GM21423 (cell line): Measurements from ENCODE around the gene PANK4.

Experiments
- ATAC-seq: cut with Tn5 transposase; IDR thresholded peaks from one replicate; pipeline ENCODE4 v1.9.1; 2021; ENCODE audit warnings: mild to moderate bottlenecking, moderate library complexity; ENCODE audit not compliant: unreplicated experiment

The PANK4 gene

DNA sequence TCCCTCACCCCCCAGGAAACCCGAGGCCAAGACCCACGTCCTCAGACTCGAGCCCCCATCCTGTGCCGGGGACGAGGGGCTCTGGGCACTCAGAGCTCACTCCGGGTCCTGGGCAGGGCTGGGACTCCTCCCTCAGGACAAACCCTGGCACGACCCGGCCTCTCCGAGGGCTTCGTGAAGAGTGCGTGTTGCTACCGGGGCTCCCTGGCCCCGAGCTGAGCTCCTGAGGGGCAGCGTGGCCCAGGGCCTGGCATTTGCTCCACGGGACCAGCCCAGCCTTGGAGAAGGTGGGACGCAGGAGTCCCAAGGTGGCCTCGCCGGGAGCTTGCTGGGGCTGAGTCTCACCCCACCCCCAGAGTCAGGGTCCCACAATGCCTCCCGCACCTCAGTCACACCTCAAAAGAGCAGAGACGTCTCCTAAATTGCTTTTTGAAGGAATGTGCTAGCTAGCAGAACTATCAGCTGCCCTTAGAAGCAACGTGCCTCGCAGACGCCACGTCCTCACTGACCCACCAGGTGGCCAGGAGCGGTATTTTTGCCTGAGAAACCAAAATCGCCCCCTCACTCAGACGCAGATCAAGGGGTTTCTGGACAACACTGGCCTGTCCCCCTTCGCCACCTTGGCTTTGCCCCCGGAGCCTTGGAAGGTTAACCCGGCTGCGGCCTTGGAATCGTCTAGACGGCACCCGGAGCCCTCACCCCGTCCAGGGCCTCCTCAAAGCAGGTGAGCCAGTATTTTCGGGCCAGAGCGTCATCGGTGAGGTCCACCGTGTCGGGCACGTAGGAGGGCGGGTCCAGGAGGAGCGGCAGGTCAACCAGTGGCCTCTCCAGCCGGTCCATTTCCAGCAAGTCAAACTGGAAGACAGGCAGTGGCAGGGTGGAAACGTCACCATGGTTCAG, 11.3 kb downstream of the PANK4 start:
- no peak for ATAC-seq

DNA sequence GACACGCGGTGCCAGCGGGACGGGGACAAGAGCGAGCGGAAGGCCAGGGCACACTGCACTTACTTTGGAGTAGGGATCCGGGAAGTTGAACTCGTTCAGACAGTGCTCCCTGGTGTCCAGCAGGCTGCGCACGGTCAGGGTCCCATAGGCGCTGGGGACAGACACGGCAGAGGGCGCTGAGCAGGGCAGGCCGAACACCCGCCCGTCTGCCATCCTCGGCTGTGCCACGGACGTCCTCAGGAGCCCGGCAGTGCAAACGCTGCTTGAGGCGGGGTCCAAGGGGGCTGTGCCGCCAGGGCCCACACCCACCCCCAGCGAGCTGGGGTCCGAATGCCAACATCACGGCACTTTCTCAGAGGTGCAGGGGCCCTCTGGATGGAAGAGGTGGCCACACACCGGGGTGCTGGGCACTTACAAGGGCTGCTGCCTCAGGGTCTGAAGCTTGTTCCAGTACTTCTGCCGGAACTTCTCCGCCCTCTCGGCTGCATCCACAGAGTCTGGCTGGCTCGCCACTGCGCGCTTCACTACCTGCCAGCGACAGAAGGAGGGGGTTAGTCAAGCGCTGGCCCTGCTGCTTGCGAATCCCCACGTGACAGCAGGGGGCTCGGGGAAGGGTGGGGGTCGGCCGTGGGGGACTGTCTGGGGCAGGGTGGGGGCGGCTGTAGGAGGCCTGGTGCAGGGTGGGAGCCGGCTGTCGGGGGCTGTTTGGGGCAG, 12.3 kb downstream of the PANK4 start:
- no peak for ATAC-seq

DNA sequence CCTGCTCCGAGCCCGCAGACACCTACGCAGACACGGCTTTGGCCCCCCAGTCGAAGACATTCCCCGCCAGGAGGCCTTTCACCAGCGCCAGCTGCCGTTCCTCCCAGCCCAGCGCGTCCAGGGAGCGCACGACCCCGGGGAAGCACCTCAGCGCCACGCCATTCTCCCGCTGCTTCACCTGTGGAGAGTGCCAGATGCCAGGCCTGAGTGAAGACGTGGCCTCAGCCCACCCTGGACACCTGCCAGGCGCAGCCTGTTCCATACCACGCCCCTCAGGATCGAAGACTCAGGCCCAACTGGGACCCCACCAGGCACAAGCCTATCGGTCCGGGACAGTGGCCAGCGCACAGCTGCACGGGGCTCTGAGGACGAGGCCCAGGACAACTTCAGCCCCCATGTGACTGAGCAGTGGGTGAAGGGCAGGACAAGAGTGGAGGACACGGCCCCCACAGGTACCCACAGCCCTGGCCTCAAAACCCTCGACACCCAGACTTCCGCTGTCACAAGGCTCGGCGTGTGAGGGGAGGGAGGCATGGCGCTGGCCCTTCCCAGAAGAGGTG, 13.5 kb downstream of the PANK4 start:
- ATAC-seq: no peak

DNA sequence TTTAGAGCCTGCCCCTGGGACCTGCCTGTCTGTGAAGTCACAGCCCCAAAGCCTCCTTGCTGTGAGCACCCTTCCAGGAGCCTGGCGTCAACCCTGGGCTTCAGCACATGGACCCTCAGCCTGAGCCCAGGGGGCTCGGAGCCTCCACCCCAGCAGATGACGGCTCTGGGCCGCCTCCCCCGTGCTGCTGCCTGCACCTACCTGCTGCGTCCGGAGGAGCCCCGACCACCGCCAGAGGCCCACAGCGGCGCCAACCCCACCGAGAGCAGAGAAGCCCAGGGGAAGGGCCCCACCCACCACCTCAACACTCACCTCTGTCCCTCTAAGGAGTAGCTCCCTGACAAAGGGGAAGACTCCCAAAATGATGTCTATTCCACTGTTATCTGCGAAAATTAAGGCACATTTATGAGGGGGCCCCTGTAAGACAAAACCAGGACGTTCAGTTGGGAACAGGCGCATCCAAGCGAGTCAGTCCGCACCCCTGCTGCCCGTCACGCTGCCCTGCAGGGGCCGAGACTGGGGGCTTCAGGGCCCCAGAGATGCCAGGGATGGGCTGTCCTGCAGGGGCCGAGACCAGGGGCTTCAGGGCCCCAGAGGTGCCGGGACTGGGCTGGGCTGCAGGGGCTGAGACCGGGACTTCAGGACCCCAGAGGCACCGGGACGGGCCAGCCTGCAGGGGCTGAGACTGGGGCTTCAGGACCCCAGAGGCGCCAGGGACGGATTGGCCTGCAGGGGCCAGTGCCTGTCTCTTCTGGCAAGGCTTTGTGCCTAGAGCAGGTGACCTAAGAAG, 15.8 kb downstream of the PANK4 start:
- ATAC-seq: no peak

DNA sequence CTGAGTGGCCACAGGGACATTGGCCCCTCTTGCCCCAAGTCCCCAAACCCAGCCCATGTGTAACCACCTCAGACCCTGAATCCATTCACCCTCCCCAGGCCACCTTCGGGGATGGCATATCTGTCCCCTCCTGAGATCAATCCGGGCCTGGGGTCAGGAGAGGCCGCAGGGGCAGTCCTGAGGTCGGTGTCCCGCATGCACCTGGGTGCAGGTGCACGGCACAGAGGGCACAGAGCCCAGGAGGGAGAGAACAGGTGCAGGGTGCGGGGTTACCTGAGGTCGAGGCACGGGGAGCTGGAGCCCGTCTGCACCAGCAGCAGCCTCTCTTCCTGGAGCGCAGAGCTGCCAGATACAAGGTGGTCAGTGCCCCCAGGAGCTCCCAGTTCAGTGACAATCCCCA, 16.8 kb downstream of the PANK4 start:
- no peak for ATAC-seq

DNA sequence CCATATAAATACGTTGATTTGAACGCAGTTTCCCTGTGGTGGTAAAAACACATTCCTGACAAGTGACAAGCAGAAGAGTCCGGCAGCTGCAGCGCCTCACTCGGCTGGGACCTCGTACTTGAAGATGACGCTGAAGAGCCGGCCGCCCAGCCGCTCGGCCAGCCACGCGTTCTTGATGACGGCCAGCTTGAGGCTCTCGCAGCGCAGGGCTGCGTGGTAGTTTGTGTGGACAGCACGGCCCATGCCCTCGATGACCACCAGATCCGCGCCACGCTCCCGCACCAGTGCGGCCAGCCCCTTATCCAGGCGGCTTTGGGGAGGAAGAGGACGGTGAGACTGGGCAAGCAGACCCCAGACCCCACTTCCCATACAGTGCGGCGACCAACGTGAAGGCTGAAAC, 17.6 kb downstream of the PANK4 start:
- no peak for ATAC-seq

DNA sequence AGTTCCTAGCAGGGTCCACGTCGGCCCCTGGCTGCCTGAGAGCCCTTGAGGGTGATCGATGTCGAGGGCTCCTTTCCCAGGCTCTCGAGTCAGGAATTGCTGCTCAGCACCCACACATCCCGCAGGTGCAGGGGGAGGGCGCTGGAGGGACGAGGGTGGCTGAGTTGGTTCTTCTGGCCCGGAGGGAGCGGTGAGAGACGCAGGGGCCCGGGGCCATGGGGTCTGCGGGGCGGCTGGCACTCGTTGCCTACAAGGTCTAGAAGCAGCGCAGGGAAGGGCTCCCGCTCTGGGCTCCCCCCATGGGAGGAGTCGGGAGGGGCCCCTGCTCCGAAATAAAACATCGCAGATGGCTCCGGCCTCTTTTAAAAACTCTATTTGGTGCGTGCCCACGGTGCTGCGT, 18.2 kb downstream of the PANK4 start:
- no peak for ATAC-seq

DNA sequence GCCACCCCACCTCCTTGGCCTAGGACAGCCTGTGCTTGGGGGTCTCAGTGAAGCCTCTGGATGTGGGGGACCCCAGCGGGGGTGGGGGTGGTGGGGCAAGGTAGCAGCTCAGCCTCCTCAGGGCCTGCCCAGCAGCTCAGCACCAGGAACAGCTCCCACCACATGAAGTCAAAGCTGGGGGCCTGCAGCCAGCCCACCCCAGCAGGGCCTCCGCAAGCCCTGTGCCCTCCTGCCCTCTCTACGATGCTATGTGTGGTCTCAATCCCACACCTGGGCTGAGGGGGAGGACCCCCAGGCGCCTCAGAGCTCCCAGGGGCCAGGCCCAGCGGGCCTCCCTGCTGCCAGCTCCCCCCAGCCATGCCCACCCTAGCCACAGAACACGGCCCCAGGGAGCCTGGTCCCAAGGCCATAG, 18.6 kb downstream of the PANK4 start:
- no peak for ATAC-seq

DNA sequence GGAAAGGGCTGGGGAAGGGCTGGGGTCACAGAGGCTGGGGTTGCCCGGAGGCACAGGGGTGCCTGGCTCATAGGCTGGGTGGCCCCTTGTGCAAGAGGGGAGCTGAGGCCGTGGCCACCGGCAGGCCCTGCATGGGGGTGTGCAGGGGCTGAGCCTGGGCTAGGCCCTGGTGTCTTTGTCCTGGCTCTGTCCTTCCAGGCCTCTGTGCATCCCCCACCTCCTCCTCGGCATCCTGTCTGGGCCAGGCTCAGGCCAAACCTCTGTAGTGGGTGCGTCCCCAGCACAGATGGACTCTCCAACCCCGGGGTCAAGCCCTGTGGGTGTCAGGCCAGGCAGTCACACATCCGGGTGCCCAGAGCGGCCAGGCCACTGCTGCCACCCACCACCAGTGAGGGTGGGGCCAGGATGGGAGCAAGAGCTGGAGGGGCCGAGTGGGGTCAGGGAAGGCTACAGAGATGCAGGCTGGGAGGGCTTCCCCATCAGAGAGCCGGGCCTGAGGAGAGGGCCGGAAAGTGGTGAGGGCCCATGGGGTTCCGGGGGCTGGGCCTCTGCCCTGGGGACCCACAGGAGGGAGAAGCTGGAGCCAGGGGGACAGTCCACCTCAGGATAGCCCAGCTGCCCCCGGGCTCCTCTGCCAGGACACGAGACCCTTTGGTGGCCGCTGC, 19.4 kb downstream of the PANK4 start:
- no peak for ATAC-seq

DNA sequence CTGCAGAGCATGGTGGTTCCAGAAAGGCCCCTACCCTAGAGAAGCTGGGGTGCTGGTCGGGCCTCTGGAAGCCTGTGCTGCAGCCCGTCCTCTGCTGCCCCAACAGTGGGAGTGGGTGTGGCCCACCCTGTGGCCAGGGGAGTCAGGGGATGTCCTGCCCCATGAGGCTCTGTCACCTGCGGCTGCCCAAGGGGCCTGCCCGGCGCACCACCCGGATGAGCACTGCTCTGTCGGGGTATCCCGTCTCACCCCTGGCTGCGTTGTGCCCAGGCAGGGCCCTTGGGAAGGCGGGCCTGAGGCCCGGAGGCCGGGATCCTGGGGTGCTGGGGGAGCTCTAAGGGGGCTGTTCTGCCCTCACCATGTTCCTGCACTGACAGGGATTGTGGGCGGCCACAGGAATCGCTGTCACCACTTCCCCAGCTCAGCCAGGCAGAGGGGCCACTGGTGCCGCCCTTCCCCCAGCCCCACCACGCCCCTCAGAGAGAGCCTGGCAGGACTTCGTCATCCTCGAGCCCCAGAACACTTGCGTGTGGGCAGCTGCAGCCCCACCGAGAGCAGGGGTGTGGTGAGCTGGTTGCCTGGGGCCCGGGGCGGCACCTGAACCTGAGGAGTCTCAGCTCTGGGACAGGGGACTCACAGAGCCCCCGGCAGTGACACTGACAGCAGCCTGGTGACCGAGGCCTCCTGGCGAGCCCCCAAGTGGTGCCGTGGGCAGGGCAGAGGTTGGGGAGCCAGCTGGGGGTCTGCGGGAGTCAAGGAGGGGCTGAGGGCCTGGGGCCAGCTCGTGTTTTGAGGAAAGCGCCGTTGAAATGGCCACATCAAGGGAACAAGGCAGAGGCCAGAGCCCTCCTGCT, 20.2 kb downstream of the PANK4 start:
- no peak for ATAC-seq

DNA sequence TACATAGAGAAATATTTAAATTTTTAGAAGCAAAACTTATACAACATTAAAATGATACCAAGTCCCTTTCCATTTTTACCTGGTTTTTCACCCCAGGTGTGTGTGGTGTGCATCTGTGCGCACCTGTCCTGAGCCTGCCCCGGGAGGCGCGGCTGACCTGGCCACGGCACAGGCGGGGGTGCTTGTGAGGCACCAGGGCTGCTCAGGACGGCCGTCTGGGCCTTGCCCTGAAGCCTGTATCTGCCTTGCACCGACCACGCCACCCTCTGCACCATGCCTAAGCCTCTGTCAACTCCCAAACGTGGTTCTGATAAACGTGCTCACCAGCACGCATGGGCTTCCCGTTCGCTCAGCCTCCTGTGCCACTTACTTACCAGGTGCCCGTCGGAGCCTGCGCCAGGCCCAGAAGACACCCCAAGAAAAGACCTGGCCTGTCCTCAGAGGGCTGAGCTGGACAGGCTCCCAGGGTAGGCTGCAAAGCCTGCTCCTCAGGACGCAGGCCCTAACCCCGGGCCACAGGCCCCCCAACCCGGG, 20.9 kb downstream of the PANK4 start:
- no peak for ATAC-seq

DNA sequence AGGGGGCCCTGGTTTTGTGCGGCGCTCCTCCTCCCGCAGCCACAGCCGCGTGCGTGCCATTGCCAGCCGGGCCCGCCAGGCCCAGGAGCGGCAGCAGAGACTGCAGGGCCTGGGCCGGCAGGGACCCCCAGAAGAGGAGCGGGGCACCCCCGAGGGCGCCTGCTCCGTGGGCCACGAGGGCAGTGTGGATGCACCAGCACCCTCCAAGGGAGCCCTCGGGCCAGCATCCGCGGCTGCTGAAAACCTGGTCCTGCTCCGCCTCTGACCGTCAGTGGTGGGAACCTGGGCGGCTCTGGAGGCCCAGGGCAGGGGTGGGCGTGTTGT, 21.5 kb downstream of the PANK4 start:
- ATAC-seq: no peak

DNA sequence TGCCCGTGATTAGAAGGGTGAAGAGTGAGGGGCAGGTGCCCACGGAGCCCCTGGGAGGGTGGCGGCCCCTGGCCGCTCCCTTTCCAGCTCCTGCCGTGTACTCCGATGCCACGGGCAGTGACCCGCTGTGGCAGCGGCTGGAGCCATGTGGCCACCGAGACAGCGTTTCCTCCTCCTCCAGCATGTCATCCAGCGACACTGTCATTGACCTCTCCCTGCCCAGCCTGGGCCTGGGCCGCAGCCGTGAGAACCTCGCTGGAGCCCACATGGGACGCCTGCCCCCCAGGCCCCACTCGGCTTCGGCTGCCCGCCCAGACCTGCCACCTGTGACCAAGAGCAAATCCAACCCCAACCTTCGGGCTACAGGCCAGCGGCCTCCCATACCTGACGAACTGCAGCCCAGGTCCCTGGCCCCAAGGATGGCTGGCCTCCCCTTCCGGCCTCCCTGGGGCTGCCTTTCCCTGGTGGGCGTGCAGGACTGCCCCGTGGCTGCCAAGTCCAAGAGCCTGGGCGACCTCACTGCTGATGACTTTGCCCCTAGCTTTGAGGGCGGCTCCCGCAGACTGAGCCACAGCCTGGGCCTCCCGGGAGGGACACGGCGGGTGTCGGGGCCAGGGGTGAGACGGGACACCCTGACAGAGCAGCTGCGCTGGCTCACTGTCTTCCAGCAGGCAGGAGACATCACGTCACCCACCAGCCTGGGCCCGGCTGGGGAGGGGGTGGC, 22.0 kb downstream of the PANK4 start:
- ATAC-seq: no peak

DNA sequence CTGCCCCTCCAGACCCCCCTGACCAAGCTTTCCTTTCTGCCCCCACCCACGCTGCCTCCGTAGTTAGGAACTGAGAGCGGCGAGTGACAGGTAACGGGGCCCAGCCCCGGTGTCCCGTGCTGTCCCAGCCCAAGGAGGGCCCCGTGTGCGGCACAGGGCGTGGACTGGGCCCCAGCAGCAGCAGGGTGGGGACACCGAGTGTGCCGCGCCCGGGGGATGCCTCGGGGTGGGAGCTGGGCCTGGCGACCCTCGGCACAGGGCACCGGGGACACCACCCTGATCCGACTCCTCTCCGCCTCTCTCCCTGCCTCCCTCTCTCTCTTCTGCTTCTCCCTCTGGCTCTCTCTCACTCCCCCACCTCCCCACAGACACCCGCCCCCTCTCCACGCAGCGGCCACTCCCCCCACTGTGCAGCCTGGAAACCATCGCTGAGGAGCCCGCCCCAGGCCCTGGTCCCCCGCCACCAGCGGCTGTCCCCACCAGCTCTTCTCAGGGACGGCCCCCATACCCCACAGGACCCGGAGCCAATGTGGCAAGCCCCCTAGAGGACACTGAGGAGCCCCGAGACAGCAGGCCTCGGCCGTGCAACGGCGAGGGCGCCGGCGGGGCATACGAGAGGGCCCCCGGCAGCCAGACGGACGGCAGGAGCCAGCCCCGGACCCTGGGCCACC, 22.7 kb downstream of the PANK4 start:
- ATAC-seq: no peak

DNA sequence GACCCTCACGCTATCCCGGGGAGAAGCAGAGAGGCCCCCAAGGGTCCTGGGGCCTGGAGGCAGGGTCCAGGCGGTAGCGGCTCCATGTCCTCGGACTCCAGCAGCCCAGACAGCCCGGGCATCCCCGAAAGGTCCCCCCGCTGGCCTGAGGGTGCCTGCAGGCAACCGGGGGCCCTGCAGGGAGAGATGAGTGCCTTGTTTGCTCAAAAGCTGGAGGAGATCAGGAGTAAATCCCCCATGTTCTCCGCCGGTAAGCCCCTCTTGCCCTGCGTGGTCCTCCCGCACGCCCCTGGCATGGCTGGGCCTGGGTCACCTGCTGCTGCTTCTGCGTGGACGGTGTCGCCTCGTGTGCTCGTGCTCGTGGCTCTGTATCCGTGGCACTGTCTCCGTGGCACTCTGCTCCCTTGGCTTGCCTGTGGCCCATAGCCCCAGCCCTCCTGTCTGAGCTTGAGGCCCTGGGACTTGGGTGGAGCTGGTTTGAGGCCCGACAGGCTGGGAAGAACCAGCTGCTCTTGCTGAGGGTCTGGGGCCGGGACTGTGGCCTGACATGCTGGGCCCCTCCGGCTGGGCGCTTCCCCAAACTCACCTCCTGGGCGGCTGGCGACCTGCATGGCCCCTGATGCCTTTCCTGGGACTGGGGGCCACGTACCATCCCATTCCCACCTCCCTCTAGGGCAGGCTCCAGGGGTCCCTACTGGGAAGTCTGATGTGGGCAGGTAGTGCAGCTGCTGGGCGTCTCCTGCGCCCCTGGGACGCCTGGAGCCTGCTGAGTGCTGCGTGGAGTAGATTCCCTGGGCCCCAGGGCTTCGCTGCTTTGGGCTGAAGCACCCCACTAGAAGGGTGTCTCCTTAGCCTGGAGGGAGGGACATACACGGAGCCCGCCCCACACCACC, 23.5 kb downstream of the PANK4 start:
- ATAC-seq: no peak

DNA sequence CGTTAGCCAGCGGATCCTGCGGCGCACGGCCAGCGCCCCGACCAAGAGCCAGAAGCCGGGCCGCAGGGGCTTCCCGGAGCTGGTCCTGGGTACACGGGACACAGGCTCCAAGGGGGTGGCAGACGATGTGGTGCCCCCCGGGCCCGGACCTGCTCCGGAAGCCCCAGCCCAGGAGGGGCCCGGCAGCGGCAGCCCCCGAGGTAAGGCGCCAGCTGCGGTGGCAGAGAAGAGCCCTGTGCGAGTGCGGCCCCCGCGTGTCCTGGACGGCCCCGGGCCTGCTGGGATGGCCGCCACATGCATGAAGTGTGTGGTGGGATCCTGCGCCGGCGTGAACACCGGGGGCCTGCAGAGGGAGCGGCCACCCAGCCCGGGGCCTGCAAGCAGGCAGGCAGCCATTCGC, 24.2 kb downstream of the PANK4 start:
- no peak for ATAC-seq

DNA sequence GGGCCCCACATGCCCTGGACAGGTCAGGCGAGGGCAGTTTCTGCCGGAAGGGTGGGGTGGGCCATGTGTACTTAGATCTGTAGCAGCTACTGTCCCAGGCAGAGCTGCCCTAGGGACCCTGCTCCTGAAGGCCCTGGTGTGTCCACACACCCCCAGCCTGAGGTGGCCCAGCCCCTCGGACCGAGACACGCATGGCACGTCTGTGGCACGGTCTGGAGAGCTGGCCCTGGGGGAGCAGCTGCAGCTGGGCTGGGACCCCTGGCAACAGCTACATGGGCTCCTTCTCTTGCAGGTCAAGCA, 24.6 kb downstream of the PANK4 start:
- no peak for ATAC-seq
